PC-9 (cell line): ENCODE results near the gene RXFP2.

Source experiments
- CTCF ChIP-seq: fragments of 200-600 bp; sonication (generic); conservative IDR thresholded peaks from 2 replicates; pipeline ENCODE4 v1.6.1; 2017; ENCODE audit warnings: mixed run types, antibody characterized with exemption, mild to moderate bottlenecking, moderate library complexity
- EZH2 ChIP-seq: fragments of 200-600 bp; sonication (generic); IDR thresholded peaks from 2 replicates; pipeline ENCODE4 v1.8.0; 2017; ENCODE audit warnings: antibody characterized with exemption, low read depth

GRCh38 chr13:31755803-31756212, 16.5 kb downstream of the RXFP2 start:
- TF ChIP-seq CTCF = no peak
- TF ChIP-seq EZH2 = no peak
